HepG2 (cell line): ENCODE data around the gene ANG. TPM values are rescaled to one million over a fixed set of nuclear protein-coding genes. Genes with fewer than 3 reads are reported as not detected.

Experiments
- ARHGAP35 ChIP-seq: sonication (generic); formaldehyde crosslinking; IDR thresholded peaks from 2 replicates; pipeline ENCODE4 v1.9.0; 2022; ENCODE audit warnings: mild to moderate bottlenecking, inconsistent platforms, moderate library complexity, missing genetic modification reagents, borderline replicate concordance
- KLF6 ChIP-seq: IDR thresholded peaks from 2 replicates; pipeline ENCODE4 v1.8.0; 2016; ENCODE audit warnings: missing biosample characterization, missing genetic modification reagents
- NR2F1 ChIP-seq, 2 experiments: fragments of 450-650 bp in 1 of 2; formaldehyde crosslinking in 1 of 2; IDR thresholded peaks; 2 replicates each; pipeline versions ENCODE4 v1.5.0 to v1.6.1; 2016 to 2020; ENCODE audit warnings: mild to moderate bottlenecking in 1 of 2, missing compliant biosample characterization in 1 of 2, missing genetic modification reagents in 1 of 2, moderate library complexity in 1 of 2
- PTBP1 ChIP-seq: fragments of 200-400 bp; formaldehyde crosslinking; IDR thresholded peaks from 2 replicates; pipeline ENCODE4 v1.6.1; 2018; ENCODE audit warnings: low read length, low read depth; ENCODE audit not compliant: poor library complexity, severe bottlenecking
- TMF1 ChIP-seq: sonication (generic); formaldehyde crosslinking; IDR thresholded peaks from 2 replicates; pipeline ENCODE4 v1.8.1; 2022; ENCODE audit warnings: low read depth, missing genetic modification reagents
- ZNF292 ChIP-seq: sonication (generic); formaldehyde crosslinking; IDR thresholded peaks from 2 replicates; pipeline ENCODE4 v1.8.1; 2022; ENCODE audit warnings: mild to moderate bottlenecking, low read depth, missing genetic modification reagents, borderline replicate concordance
- ZNF432 ChIP-seq: sonication (generic); formaldehyde crosslinking; IDR thresholded peaks from 2 replicates; pipeline ENCODE4 v1.5.0; 2020; ENCODE audit warnings: missing genetic modification reagents, mild to moderate bottlenecking, borderline replicate concordance
- ZNF446 ChIP-seq: sonication (generic); formaldehyde crosslinking; IDR thresholded peaks from 2 replicates; pipeline ENCODE4 v1.5.0; 2020; ENCODE audit warnings: mild to moderate bottlenecking, missing genetic modification reagents
- ZNF557 ChIP-seq: sonication (generic); formaldehyde crosslinking; IDR thresholded peaks from 2 replicates; pipeline ENCODE4 v1.4.0; 2020; ENCODE audit warnings: missing genetic modification reagents
- ZSCAN30 ChIP-seq: sonication (generic); formaldehyde crosslinking; IDR thresholded peaks from 2 replicates; pipeline ENCODE4 v1.5.0; 2020; ENCODE audit warnings: mild to moderate bottlenecking, missing genetic modification reagents
- polyA plus RNA-seq, 8 experiments: library from polyadenylated mRNA; depleted of rRNA in 3 of 8; stranded (reverse) in 7 of 8; unstranded in 1 of 8; fragments of >200 nt; fragmentation: Illumina TruSeq in 4 of 8; extraction: Trizol in 4 of 8; gene quantifications; 2 replicates each; pipeline versions ENCODE4 v1.2.1 to v1.2.3, GENCODE V29; 2011 to 2016; ENCODE audit warnings: low read depth in 4 of 8, missing spikeins in 1 of 8, mixed read lengths in 1 of 8; ENCODE audit not compliant: insufficient read depth in 1 of 8
- total RNA-seq, 5 experiments: library from RNA; depleted of rRNA; stranded (reverse); fragments of >200 nt; fragmentation: Illumina TruSeq; extraction: Trizol; gene quantifications; 2 replicates each; pipeline ENCODE4 v1.2.3, GENCODE V29; 2016; ENCODE audit warnings: low read depth in 1 of 5
- TF ChIP-seq, protein P1 (sequence below): sonication (generic); formaldehyde crosslinking; IDR thresholded peaks from 2 replicates; pipeline ENCODE4 v1.4.0; 2020; ENCODE audit warnings: missing genetic modification reagents
- TF ChIP-seq, protein P2 (sequence below): sonication (generic); formaldehyde crosslinking; IDR thresholded peaks from 2 replicates; pipeline ENCODE4 v1.5.1; 2020; ENCODE audit warnings: mild to moderate bottlenecking, missing genetic modification reagents, moderate library complexity
- TF ChIP-seq, protein P3 (sequence below): sonication (generic); formaldehyde crosslinking; IDR thresholded peaks from 2 replicates; pipeline ENCODE4 v1.4.0; 2020; ENCODE audit warnings: missing genetic modification reagents
- TF ChIP-seq, protein P4 (sequence below): sonication (generic); formaldehyde crosslinking; IDR thresholded peaks from 2 replicates; pipeline ENCODE4 v1.5.0; 2020; ENCODE audit warnings: missing genetic modification reagents
- TF ChIP-seq, protein P5 (sequence below): sonication (generic); formaldehyde crosslinking; IDR thresholded peaks from 2 replicates; pipeline ENCODE4 v1.4.0; 2020; ENCODE audit warnings: missing genetic modification reagents, low read depth, mild to moderate bottlenecking, borderline replicate concordance
- TF ChIP-seq, protein P6 (sequence below): sonication (generic); formaldehyde crosslinking; IDR thresholded peaks from 2 replicates; pipeline ENCODE4 v1.8.0; 2022; ENCODE audit warnings: mild to moderate bottlenecking, missing genetic modification reagents, moderate library complexity

Gene ANG
- total and polyA plus RNA-seq, 2 of the 13 experiments (the other 11 are each of a cell fraction or from before 2014, with no cell fraction given) = 83.6 to 401 TPM

DNA sequence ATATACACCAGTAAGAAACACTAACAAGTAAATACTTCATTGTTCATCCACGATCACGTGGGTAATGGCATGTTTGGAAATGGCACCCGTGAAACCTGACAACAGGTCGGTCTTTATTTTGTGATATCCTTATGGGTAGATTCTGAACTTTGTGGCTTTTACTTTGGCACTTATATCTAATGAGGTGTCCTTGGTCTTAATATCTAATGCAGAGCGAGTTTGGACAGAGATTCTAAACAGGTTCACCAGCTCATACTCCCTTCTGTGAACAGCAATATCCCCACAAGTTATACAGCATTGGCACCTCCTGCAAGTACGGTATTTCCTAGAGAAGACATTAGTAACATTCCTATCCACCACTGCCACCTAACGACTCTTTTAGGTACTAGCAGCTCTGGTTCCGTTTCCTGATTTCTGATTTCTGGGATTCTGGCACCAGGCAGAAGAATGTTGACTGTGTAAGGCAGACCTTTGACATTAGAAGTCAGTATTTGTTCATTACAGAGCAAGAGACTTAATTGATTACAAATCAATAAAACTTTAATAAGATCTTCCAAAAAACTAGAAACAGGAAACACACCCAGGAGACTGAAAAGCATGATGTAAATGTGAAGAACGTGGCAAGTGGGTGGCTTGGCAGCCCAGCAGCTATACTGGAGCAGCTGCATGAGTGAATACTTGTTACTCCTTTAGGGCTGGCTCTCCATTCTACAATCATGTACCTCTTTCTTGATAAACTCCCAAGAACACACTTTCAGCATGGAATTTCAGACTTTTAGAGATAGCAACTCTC is 2.5 kb downstream of the ANG start (continued):
- TF ChIP-seq, protein P1, sequence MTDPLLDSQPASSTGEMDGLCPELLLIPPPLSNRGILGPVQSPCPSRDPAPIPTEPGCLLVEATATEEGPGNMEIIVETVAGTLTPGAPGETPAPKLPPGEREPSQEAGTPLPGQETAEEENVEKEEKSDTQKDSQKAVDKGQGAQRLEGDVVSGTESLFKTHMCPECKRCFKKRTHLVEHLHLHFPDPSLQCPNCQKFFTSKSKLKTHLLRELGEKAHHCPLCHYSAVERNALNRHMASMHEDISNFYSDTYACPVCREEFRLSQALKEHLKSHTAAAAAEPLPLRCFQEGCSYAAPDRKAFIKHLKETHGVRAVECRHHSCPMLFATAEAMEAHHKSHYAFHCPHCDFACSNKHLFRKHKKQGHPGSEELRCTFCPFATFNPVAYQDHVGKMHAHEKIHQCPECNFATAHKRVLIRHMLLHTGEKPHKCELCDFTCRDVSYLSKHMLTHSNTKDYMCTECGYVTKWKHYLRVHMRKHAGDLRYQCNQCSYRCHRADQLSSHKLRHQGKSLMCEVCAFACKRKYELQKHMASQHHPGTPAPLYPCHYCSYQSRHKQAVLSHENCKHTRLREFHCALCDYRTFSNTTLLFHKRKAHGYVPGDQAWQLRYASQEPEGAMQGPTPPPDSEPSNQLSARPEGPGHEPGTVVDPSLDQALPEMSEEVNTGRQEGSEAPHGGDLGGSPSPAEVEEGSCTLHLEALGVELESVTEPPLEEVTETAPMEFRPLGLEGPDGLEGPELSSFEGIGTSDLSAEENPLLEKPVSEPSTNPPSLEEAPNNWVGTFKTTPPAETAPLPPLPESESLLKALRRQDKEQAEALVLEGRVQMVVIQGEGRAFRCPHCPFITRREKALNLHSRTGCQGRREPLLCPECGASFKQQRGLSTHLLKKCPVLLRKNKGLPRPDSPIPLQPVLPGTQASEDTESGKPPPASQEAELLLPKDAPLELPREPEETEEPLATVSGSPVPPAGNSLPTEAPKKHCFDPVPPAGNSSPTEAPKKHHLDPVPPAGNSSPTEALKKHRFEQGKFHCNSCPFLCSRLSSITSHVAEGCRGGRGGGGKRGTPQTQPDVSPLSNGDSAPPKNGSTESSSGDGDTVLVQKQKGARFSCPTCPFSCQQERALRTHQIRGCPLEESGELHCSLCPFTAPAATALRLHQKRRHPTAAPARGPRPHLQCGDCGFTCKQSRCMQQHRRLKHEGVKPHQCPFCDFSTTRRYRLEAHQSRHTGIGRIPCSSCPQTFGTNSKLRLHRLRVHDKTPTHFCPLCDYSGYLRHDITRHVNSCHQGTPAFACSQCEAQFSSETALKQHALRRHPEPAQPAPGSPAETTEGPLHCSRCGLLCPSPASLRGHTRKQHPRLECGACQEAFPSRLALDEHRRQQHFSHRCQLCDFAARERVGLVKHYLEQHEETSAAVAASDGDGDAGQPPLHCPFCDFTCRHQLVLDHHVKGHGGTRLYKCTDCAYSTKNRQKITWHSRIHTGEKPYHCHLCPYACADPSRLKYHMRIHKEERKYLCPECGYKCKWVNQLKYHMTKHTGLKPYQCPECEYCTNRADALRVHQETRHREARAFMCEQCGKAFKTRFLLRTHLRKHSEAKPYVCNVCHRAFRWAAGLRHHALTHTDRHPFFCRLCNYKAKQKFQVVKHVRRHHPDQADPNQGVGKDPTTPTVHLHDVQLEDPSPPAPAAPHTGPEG (CRISPR knock-in tag) = no peak
- TF ChIP-seq ZSCAN30 (CRISPR knock-in tag) (peak; percentile 66; the same call in 1 of the 2 replicates), PTBP1 (no peak), ZNF432 (CRISPR knock-in tag) (no peak), ARHGAP35 (CRISPR knock-in tag) (no peak), TMF1 (CRISPR knock-in tag) (no peak), NR2F1 (CRISPR knock-in tag; IDR thresholded peaks at IDR 0.05) (no peak; a peak in 1 of 4 replicates), ZNF292 (CRISPR knock-in tag) (no peak), ZNF446 (no peak), KLF6 (CRISPR knock-in tag) (no peak), ZNF557 (CRISPR knock-in tag) (no peak)
- TF ChIP-seq, protein P2, sequence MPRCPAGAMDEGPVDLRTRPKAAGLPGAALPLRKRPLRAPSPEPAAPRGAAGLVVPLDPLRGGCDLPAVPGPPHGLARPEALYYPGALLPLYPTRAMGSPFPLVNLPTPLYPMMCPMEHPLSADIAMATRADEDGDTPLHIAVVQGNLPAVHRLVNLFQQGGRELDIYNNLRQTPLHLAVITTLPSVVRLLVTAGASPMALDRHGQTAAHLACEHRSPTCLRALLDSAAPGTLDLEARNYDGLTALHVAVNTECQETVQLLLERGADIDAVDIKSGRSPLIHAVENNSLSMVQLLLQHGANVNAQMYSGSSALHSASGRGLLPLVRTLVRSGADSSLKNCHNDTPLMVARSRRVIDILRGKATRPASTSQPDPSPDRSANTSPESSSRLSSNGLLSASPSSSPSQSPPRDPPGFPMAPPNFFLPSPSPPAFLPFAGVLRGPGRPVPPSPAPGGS (CRISPR knock-in tag) = no peak
- TF ChIP-seq, protein P3, sequence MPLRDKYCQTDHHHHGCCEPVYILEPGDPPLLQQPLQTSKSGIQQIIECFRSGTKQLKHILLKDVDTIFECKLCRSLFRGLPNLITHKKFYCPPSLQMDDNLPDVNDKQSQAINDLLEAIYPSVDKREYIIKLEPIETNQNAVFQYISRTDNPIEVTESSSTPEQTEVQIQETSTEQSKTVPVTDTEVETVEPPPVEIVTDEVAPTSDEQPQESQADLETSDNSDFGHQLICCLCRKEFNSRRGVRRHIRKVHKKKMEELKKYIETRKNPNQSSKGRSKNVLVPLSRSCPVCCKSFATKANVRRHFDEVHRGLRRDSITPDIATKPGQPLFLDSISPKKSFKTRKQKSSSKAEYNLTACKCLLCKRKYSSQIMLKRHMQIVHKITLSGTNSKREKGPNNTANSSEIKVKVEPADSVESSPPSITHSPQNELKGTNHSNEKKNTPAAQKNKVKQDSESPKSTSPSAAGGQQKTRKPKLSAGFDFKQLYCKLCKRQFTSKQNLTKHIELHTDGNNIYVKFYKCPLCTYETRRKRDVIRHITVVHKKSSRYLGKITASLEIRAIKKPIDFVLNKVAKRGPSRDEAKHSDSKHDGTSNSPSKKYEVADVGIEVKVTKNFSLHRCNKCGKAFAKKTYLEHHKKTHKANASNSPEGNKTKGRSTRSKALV = no peak
- TF ChIP-seq, protein P4, sequence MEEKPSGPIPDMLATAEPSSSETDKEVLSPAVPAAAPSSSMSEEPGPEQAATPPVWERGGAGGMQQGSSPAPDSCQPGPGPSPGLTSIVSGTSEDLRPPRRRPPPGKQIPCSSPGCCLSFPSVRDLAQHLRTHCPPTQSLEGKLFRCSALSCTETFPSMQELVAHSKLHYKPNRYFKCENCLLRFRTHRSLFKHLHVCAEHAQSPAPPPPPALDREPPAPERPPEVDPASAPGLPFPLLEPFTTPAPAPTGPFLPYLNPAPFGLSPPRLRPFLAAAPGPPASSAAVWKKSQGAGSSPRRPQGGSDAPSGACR (CRISPR knock-in tag) = no peak
- TF ChIP-seq, protein P5, sequence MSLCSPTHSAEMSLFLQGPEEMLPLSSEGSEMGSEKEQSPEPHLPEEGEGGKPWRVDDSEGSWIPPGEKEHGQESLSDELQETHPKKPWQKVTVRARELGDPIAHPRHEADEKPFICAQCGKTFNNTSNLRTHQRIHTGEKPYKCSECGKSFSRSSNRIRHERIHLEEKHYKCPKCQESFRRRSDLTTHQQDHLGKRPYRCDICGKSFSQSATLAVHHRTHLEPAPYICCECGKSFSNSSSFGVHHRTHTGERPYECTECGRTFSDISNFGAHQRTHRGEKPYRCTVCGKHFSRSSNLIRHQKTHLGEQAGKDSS (CRISPR knock-in tag) = no peak
- TF ChIP-seq, protein P6, sequence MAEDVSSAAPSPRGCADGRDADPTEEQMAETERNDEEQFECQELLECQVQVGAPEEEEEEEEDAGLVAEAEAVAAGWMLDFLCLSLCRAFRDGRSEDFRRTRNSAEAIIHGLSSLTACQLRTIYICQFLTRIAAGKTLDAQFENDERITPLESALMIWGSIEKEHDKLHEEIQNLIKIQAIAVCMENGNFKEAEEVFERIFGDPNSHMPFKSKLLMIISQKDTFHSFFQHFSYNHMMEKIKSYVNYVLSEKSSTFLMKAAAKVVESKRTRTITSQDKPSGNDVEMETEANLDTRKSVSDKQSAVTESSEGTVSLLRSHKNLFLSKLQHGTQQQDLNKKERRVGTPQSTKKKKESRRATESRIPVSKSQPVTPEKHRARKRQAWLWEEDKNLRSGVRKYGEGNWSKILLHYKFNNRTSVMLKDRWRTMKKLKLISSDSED (CRISPR knock-in tag) = no peak
